Immature natural killer cell (primary cell): Measurements from ENCODE around the gene FAM76B. TPM values are rescaled to one million over a fixed set of nuclear protein-coding genes. Genes with fewer than 3 reads are reported as not detected.

Experiments used
- DNase-seq, 3 donors: peaks; one replicate each; pipeline ENCODE4 v3.0.0; 2022; ENCODE audit warnings: mixed read lengths in 1 of 3
- H3K27ac Mint-ChIP-seq, 6 donors: one replicate each; pipeline ENCODE4 v1.8.0; 2020; ENCODE audit warnings: mixed read lengths in 6 of 6, mild to moderate bottlenecking in 5 of 6, inconsistent platforms in 4 of 6, moderate library complexity in 3 of 6
- H3K27me3 Mint-ChIP-seq, 3 donors: one replicate each; pipeline ENCODE4 v1.8.0; 2020 to 2021; ENCODE audit warnings: low read depth in 3 of 3, mild to moderate bottlenecking in 3 of 3, mixed read lengths in 3 of 3, moderate library complexity in 3 of 3, inconsistent platforms in 1 of 3
- H3K36me3 Mint-ChIP-seq, 3 donors: one replicate each; pipeline ENCODE4 v1.8.0; 2020; ENCODE audit warnings: mixed read lengths in 3 of 3, inconsistent platforms in 2 of 3, mild to moderate bottlenecking in 2 of 3
- H3K4me1 Mint-ChIP-seq, 2 donors: one replicate each; pipeline ENCODE4 v1.8.0; 2020; ENCODE audit warnings: inconsistent platforms in 2 of 2, mild to moderate bottlenecking in 2 of 2, mixed read lengths in 2 of 2, moderate library complexity in 1 of 2
- H3K4me3 Mint-ChIP-seq, 5 donors: one replicate each; pipeline ENCODE4 v1.8.0; 2020; ENCODE audit warnings: mild to moderate bottlenecking in 5 of 5, mixed read lengths in 5 of 5, inconsistent platforms in 3 of 5, moderate library complexity in 3 of 5
- H3K9me3 Mint-ChIP-seq, 6 donors: one replicate each; pipeline ENCODE4 v1.8.0; 2020; ENCODE audit warnings: mild to moderate bottlenecking in 6 of 6, mixed read lengths in 6 of 6, inconsistent platforms in 4 of 6, moderate library complexity in 3 of 6
- polyA plus RNA-seq, 3 donors: library from polyadenylated mRNA; unstranded; fragments of 300-500 nt; fragmentation: Illumina TruSeq; gene quantifications; one replicate each; pipeline ENCODE4 v1.2.3, GENCODE V29; 2021

FAM76B gene
- polyA plus RNA-seq, 3 donors from 2014 or later = 11.5 to 18.0 (median 11.5) TPM

DNA sequence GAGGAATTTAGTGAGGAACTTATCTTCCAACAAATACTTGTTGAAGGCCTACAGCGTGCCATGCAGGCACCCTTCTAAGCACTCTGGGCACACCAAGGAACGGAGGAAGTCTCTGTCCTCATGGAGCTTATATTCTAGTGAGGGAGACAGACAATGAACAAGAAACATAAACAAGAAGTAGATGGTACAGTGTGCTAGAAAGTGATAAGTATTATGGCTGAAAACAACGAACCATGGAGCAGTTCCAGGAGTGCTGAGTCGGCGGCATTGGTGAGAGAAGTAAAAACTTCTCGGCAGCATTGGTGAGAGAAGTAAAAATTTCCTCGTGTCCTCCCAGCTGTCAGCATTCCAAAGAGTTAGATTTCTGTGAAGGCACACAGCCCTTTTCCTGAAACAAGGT is 53.2 kb downstream of the FAM76B start:
- DNase-seq = no peak
- Mint-ChIP-seq H3K36me3 (no peaks in the 10 kb centered on the region), H3K4me1 (no peaks in the 10 kb centered on the region), H3K27ac (no peak overlapping the region), H3K4me3 (no peak overlapping the region), H3K9me3 (peaks cover 0 to 2% (median 0%) of the 10 kb centered on the region in 6 donors), H3K27me3 (peaks cover 4 to 5% (median 4%) of the 10 kb centered on the region in 3 donors)

DNA sequence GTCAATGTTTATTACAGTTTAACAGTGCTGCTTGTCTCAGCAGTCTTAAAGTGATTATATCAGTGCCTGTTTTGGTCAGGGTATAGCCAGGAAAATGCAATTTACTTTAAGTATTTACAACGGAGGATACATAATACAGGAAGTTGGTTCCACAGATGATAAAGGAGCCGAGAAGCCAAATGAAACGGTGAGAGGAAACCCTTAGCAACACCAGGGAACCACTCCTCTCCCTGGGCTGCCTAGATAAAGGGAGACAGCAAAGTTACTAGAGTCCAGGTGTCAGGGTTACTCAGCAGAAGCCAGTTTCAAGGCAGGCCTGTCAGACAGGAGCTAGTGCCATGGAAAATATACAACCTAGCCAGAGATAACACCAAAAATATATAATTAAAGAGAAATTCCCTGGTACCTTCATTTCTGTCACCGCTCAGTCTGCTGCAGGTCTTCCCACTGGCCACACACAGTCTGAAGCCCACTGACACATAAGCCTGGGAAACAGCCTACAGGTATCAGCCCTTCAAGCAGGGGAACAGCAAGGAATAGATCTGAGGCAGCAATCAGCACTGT is 55.5 kb downstream of the FAM76B start:
- no peaks in the 10 kb centered on the region for H3K36me3 Mint-ChIP-seq
- no peak overlapping the region for H3K4me3 Mint-ChIP-seq
- peaks cover 4 to 5% (median 4%) of the 10 kb centered on the region in 3 donors for H3K27me3 Mint-ChIP-seq
- H3K4me1 Mint-ChIP-seq = no peaks in the 10 kb centered on the region
- no peak for DNase-seq
- H3K9me3 Mint-ChIP-seq = peaks cover 0 to 2% (median 0%) of the 10 kb centered on the region in 6 donors
- H3K27ac Mint-ChIP-seq = no peak overlapping the region

GRCh38 chr11:95732930-95733602 is 56.5 kb downstream of the FAM76B start:
- no peak overlapping the region for H3K4me3 Mint-ChIP-seq

DNA sequence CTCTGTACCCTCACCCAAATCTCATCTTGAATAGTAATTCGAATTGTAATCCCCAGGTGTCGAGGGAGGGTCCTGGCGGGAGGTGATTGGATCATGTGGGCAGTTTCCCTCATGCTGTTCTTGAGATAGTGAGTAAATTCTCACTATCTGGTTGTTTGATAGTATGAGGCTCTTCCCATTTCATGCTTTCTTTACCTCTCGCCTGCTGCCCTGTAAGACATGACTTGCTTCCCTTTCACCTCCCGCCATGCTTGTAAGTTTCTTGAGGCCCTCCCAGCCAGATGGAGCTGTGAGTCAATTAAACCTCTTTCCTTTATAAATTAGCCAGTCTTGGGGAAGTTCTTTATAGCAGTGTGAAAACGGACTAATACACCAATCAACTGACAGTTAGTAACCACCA is 60.1 kb downstream of the FAM76B start:
- Mint-ChIP-seq H3K27ac (no peak overlapping the region), H3K36me3 (no peaks in the 10 kb centered on the region)

More at GRCh38 chr11:95732930-95733602, 56.5 kb downstream of the FAM76B start:
- Mint-ChIP-seq H3K36me3 (no peaks in the 10 kb centered on the region), H3K27me3 (peaks cover 4 to 5% (median 4%) of the 10 kb centered on the region in 3 donors), H3K9me3 (peaks cover 0 to 2% (median 0%) of the 10 kb centered on the region in 6 donors), H3K27ac (no peak overlapping the region), H3K4me1 (no peaks in the 10 kb centered on the region)
- no peak for DNase-seq

GRCh38 chr11:95728790-95729189 is 60.8 kb downstream of the FAM76B start:
- Mint-ChIP-seq H3K27ac (no peak overlapping the region), H3K4me1 (no peaks in the 10 kb centered on the region), H3K27me3 (peaks cover 1 to 3% (median 2%) of the 10 kb centered on the region in 3 donors), H3K4me3 (no peak overlapping the region), H3K9me3 (no peaks in the 10 kb centered on the region), H3K36me3 (no peaks in the 10 kb centered on the region)
- DNase-seq = no peak

More for the DNA sequence above, 60.1 kb downstream of the FAM76B start:
- Mint-ChIP-seq H3K4me1 (no peaks in the 10 kb centered on the region), H3K9me3 (peaks cover 0 to under 1% (median 0%) of the 10 kb centered on the region in 6 donors), H3K27me3 (peaks cover 1 to 7% (median 2%) of the 10 kb centered on the region in 3 donors), H3K4me3 (no peak overlapping the region)
- DNase-seq = no peak

GRCh38 chr11:95728094-95728493 is 61.5 kb downstream of the FAM76B start:
- H3K4me3 Mint-ChIP-seq = no peak overlapping the region
- H3K4me1 Mint-ChIP-seq = no peaks in the 10 kb centered on the region
- no peak overlapping the region for H3K27ac Mint-ChIP-seq
- no peaks in the 10 kb centered on the region for H3K36me3 Mint-ChIP-seq
- no peak for DNase-seq
- H3K9me3 Mint-ChIP-seq = no peaks in the 10 kb centered on the region
- peaks cover 0 to 3% (median 1%) of the 10 kb centered on the region in 3 donors for H3K27me3 Mint-ChIP-seq

- Mint-ChIP-seq H3K4me1 (no peaks in the 10 kb centered on the region), H3K4me3 (no peak overlapping the region), H3K27ac (no peak overlapping the region), H3K9me3 (no peaks in the 10 kb centered on the region), H3K36me3 (no peaks in the 10 kb centered on the region), H3K27me3 (peaks cover 0 to 3% (median 1%) of the 10 kb centered on the region in 3 donors)
- DNase-seq = no peak
These were observed 62.0 kb downstream of the FAM76B start for GRCh38 chr11:95727620-95728019.

DNA sequence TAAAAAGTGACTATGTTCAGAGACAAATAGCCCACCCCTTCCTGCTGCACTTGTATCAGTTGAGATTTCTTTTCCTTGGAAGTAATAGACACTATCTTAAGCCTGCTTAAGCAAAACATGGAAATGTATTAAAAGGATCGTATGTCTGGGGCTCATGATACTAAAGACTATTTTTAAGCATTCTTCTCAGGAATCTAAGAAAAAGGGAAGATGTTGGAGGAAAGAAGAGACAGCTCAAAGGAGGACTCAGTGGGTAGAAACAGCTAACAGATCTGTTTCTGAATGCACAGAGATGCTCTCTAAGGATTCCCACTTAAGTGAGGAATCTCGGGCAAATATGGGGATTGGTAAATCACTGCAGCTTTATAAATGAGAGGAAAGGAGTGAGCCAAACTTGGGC is 62.5 kb downstream of the FAM76B start:
- no peak for DNase-seq
- Mint-ChIP-seq H3K36me3 (no peaks in the 10 kb centered on the region), H3K4me1 (no peaks in the 10 kb centered on the region), H3K9me3 (no peaks in the 10 kb centered on the region), H3K27ac (no peak overlapping the region), H3K27me3 (peaks cover 0 to 3% (median 1%) of the 10 kb centered on the region in 3 donors), H3K4me3 (no peak overlapping the region)

DNA sequence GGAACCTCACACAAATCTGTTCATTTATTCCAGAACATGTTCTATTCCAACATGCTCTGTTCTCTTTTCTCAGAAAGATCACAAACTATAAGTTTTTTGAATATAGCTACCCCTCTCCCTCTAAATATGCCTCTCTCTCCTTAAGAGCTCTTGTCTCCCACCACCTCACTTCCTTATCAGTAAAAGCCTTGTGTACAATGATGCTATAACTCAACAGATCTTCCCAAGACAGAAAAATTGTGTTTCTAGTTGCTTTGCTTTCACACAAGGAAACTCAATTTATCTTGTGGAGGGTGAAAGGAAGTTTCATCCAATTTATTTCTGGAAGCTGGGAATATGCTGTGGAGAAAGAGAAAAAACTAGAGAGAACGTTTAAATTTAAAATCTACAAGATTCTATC is 64.4 kb downstream of the FAM76B start:
- no peak overlapping the region for H3K4me3 Mint-ChIP-seq
- H3K36me3 Mint-ChIP-seq = no peaks in the 10 kb centered on the region
- no peaks in the 10 kb centered on the region for H3K9me3 Mint-ChIP-seq
- DNase-seq = no peak
- peaks cover 0 to 3% (median 0%) of the 10 kb centered on the region in 3 donors for H3K27me3 Mint-ChIP-seq
- peaks cover 4 to 5% of the 10 kb centered on the region in 2 donors for H3K4me1 Mint-ChIP-seq
- no peak overlapping the region for H3K27ac Mint-ChIP-seq

DNA sequence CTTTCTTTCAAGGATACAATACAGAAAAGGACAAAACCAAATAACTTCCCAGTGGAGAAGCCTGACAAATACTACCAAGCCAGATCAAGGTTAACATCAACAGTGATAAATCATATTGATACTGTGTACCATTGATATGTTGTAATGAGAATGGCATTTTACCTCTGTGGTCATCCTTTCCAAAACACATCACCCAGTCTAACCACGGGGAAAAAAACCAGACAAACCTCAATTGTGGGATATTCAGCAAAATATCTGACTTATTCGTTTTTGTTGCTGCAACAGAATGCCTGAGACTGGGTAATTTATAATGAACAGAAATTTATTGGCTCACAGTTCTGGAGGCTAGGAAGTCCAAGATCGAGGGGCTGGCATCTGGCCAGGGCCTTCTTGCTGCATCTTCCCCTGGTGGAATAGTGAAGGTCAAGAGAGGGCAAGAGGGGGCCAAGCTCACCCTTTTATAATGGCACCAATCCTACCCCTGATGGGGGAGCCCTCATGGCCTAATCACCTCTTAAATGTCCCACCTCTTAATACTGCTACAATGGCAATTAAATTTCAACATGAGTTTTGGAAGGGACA is 66.1 kb downstream of the FAM76B start:
- Mint-ChIP-seq H3K36me3 (no peaks in the 10 kb centered on the region), H3K4me3 (no peak overlapping the region), H3K9me3 (no peaks in the 10 kb centered on the region), H3K27me3 (peaks cover 0 to 3% (median 1%) of the 10 kb centered on the region in 3 donors), H3K4me1 (peaks cover 7 to 13% of the 10 kb centered on the region in 2 donors), H3K27ac (no peak overlapping the region)
- DNase-seq = no peak

DNA sequence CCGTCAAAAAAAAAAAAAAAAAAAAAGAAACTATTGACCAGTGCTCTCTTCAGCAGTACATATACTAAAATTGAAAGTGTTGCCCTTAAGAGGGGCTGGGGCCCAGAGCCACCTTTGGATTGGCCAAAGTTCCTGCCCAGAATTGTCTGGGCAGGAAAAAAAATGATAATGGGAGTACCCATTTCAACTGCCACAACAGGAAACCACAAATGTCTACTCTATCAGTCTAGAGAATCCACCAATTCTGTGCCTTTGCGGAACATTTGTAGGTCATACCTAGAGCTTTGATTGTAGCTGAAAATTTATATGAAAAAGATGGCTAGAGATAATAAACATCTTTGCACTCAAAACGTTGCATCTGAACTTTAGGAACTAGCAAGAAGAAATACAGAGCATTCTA is 69.4 kb downstream of the FAM76B start:
- no peak overlapping the region for H3K27ac Mint-ChIP-seq

More for the DNA sequence above, 69.4 kb downstream of the FAM76B start:
- peak overlapping the region in 1 of 5 donors; percentile 36 for H3K4me3 Mint-ChIP-seq
- H3K9me3 Mint-ChIP-seq = no peaks in the 10 kb centered on the region
- DNase-seq = no peak
- peaks cover 0 to 3% (median 1%) of the 10 kb centered on the region in 3 donors for H3K27me3 Mint-ChIP-seq
- H3K36me3 Mint-ChIP-seq = no peaks in the 10 kb centered on the region
- peaks cover 7 to 13% of the 10 kb centered on the region in 2 donors for H3K4me1 Mint-ChIP-seq

Other genes with a start within 250 kb of the FAM76B start
- gene CEP57, start 716 bp upstream of the FAM76B start, polyA plus RNA-seq = 10 to 100 TPM; 41.5 to 52.2 (median 50.8) TPM
- 10 to 100 TPM; 14.8 to 31.3 (median 25.4) TPM for gene MTMR2, start 134.3 kb upstream of the FAM76B start, polyA plus RNA-seq